Natural killer cell (primary cell): ENCODE results near the gene ATG9A. TPM values are rescaled to one million over a fixed set of nuclear protein-coding genes. Genes with fewer than 3 reads are reported as not detected.

Experiments used
- ATAC-seq, 3 donors: fragments of 150-1000 bp in 2 of 3; fragments of 200-7000 bp in 1 of 3; cut with Tn5 transposase; 1 replicate in 1 of 3; 2 replicates in 2 of 3; pipeline ENCODE4 v1.10.0; 2021; ENCODE audit warnings: mild to moderate bottlenecking in 2 of 3, moderate library complexity in 2 of 3
- DNase-seq, 2 donors: peaks; one replicate each; pipeline versions ENCODE4 v3.0.0 to v3.0.0-alpha.2; 2013 to 2021; ENCODE audit warnings: mixed read lengths in 1 of 2
- H3K27ac ChIP-seq: one replicate; pipeline ENCODE4 v1.5.1; 2013; ENCODE audit warnings: mild to moderate bottlenecking, low read length
- H3K27me3 ChIP-seq: one replicate; pipeline ENCODE4 v1.6.1; 2013; ENCODE audit warnings: low read length; ENCODE audit not compliant: control insufficient read depth, insufficient read depth
- H3K36me3 ChIP-seq: one replicate; pipeline ENCODE4 v1.6.1; 2013; ENCODE audit warnings: low read length; ENCODE audit not compliant: control insufficient read depth, insufficient read depth
- H3K4me1 ChIP-seq: one replicate; pipeline ENCODE4 v1.6.1; 2013; ENCODE audit warnings: low read length; ENCODE audit not compliant: control insufficient read depth, insufficient read depth
- H3K4me3 ChIP-seq: one replicate; pipeline ENCODE4 v1.5.1; 2013; ENCODE audit warnings: low read length
- H3K9me3 ChIP-seq: one replicate; pipeline ENCODE4 v1.6.1; 2013; ENCODE audit warnings: low read length; ENCODE audit not compliant: control insufficient read depth, insufficient read depth
- H3K27ac Mint-ChIP-seq, 2 donors: one replicate each; pipeline ENCODE4 v1.8.0; 2022; ENCODE audit warnings: mild to moderate bottlenecking in 2 of 2, mixed read lengths in 2 of 2, moderate library complexity in 1 of 2
- H3K27me3 Mint-ChIP-seq, 2 donors: one replicate each; pipeline ENCODE4 v1.8.0; 2022; ENCODE audit warnings: low read depth in 2 of 2, mixed read lengths in 2 of 2
- H3K36me3 Mint-ChIP-seq: one replicate; pipeline ENCODE4 v1.8.0; 2022; ENCODE audit warnings: mixed read lengths
- H3K4me1 Mint-ChIP-seq, 2 donors: one replicate each; pipeline ENCODE4 v1.8.0; 2022; ENCODE audit warnings: mixed read lengths in 2 of 2
- H3K4me3 Mint-ChIP-seq: one replicate; pipeline ENCODE4 v1.8.0; 2022; ENCODE audit warnings: mild to moderate bottlenecking, moderate library complexity, mixed read lengths
- H3K9me3 Mint-ChIP-seq, 2 donors: one replicate each; pipeline ENCODE4 v1.8.0; 2022; ENCODE audit warnings: mixed read lengths in 2 of 2
- CTCF ChIP-seq: fragments of 200-600 bp; IDR thresholded peaks from one replicate; pipeline ENCODE4 v1.8.0; 2022; ENCODE audit warnings: antibody characterized with exemption
- WGBS: methylation state at CpG from one replicate; pipeline ENCODE4 v1.1.7; 2013; ENCODE audit warnings: missing lambda C conversion rate; ENCODE audit not compliant: insufficient coverage; 5-methylcytosine and 5-hydroxymethylcytosine counted together
- intact Hi-C: fragments of 100-400 bp; cut with micrococcal nuclease; formaldehyde crosslinking; loops from one replicate; pipeline ENCODE4 v1.14.2; 2022
- total RNA-seq, 4 donors: library from RNA; stranded (reverse); fragments of 120-200 nt in 1 of 4; gene quantifications; one replicate each; pipeline versions ENCODE4 v1.2.3 to v1.2.4, GENCODE V29; 2013 to 2022

Gene ATG9A
- total RNA-seq, 3 donors from 2014 or later (not counting 1 experiment from before 2014, with no cell fraction given) = 98.1 to 110 (median 108) TPM

GRCh38 chr2:219250049-219250781, 20.8 kb upstream of the ATG9A start:
- intact Hi-C loops = no loop called here
- no peaks in the 10 kb centered on the region for H3K9me3 Mint-ChIP-seq
- H3K36me3 ChIP-seq = peaks cover 40% of the 10 kb centered on the region
- no peak for ATAC-seq
- peak overlapping the region; percentile 61 for H3K4me3 Mint-ChIP-seq
- H3K27me3 Mint-ChIP-seq = peaks cover 0 to 3% of the 10 kb centered on the region in 2 donors
- H3K4me1 Mint-ChIP-seq = peaks cover 60 to 85% of the 10 kb centered on the region in 2 donors
- H3K4me3 ChIP-seq = no peak overlapping the region
- peak overlapping the region; percentile 97 for H3K27ac ChIP-seq
- peak in 1 of 2 donors; percentile 43 for DNase-seq
- H3K27me3 ChIP-seq = no peaks in the 10 kb centered on the region
- peaks cover 82% of the 10 kb centered on the region for H3K4me1 ChIP-seq
- no peak for TF ChIP-seq CTCF
- 84% methylated on average over 22 of the region's 22 CpGs for WGBS
- H3K27ac Mint-ChIP-seq = peak overlapping the region; percentile 86 to 98
- H3K36me3 Mint-ChIP-seq = no peaks in the 10 kb centered on the region
- H3K9me3 ChIP-seq = no peaks in the 10 kb centered on the region

- H3K4me1 ChIP-seq = peaks cover 78% of the 10 kb centered on the region
- H3K27ac ChIP-seq = peak overlapping the region; percentile 97
- H3K27me3 ChIP-seq = no peaks in the 10 kb centered on the region
- ATAC-seq (no peak), DNase-seq (peak in 1 of 2 donors; percentile 73)
- peaks cover 54 to 84% of the 10 kb centered on the region in 2 donors for H3K4me1 Mint-ChIP-seq
- H3K27me3 Mint-ChIP-seq = no peaks in the 10 kb centered on the region
- H3K36me3 Mint-ChIP-seq = no peaks in the 10 kb centered on the region
- peaks cover 40% of the 10 kb centered on the region for H3K36me3 ChIP-seq
- intact Hi-C loops = no loop called here
- H3K4me3 ChIP-seq = peak overlapping the region; percentile 14
- no peaks in the 10 kb centered on the region for H3K9me3 Mint-ChIP-seq
- H3K4me3 Mint-ChIP-seq = peak overlapping the region; percentile 61
- WGBS = 11% methylated on average over 7 of the region's 7 CpGs
- H3K27ac Mint-ChIP-seq = peak overlapping the region; percentile 86 to 98
- H3K9me3 ChIP-seq = no peaks in the 10 kb centered on the region
- no peak for TF ChIP-seq CTCF
These were observed 20.0 kb upstream of the ATG9A start for GRCh38 chr2:219249203-219249980.

- no peaks in the 10 kb centered on the region for H3K27me3 Mint-ChIP-seq
- peaks cover 40% of the 10 kb centered on the region for H3K36me3 ChIP-seq
- DNase-seq (no peak), ATAC-seq (no peak)
- no peaks in the 10 kb centered on the region for H3K27me3 ChIP-seq
- TF ChIP-seq CTCF = no peak
- H3K27ac ChIP-seq = peak overlapping the region; percentile 97
- H3K36me3 Mint-ChIP-seq = no peaks in the 10 kb centered on the region
- 83% methylated on average over 2 of the region's 2 CpGs for WGBS
- H3K27ac Mint-ChIP-seq = peak overlapping the region; percentile 86 to 98
- H3K9me3 ChIP-seq = no peaks in the 10 kb centered on the region
- H3K4me3 Mint-ChIP-seq = peak overlapping the region; percentile 61
- peak overlapping the region; percentile 14 for H3K4me3 ChIP-seq
- H3K4me1 ChIP-seq = peaks cover 78% of the 10 kb centered on the region
- no peaks in the 10 kb centered on the region for H3K9me3 Mint-ChIP-seq
- H3K4me1 Mint-ChIP-seq = peaks cover 54 to 84% of the 10 kb centered on the region in 2 donors
- intact Hi-C loops = no loop called here
These were observed 19.4 kb upstream of the ATG9A start for GRCh38 chr2:219248845-219249202.
